ENCODE results near the gene CKAP2L.

Gene CKAP2L

GRCh38 chr2:112791693-112792230 lies 27.4 kb upstream of the CKAP2L start:
- no peak for ATAC-seq

GRCh38 chr2:112791019-112791418 lies 26.6 kb upstream of the CKAP2L start:
- ATAC-seq: no peak

- ATAC-seq: no peak
Observed at GRCh38 chr2:112790305-112790704, 25.9 kb upstream of the CKAP2L start.

- no peak for ATAC-seq
Observed at GRCh38 chr2:112789186-112789585, 24.8 kb upstream of the CKAP2L start.

- no peak for ATAC-seq
Observed at GRCh38 chr2:112788653-112789052, 24.2 kb upstream of the CKAP2L start.

GRCh38 chr2:112787729-112788393 lies 23.5 kb upstream of the CKAP2L start:
- no peak for ATAC-seq

GRCh38 chr2:112787294-112787693 lies 22.9 kb upstream of the CKAP2L start:
- ATAC-seq: no peak

- peak; percentile 82 to 83 for ATAC-seq
Observed at GRCh38 chr2:112784199-112785189, 20.1 kb upstream of the CKAP2L start, which contains the start of gene IL1A. TSS of gene IL1A (minus strand) at chr2:112784493. CDS start at chr2:112783770, 723 bp downstream.

- no peak for ATAC-seq
Observed at GRCh38 chr2:112783187-112783714, 18.8 kb upstream of the CKAP2L start.

- no peak for ATAC-seq
Observed at GRCh38 chr2:112782234-112782799, 17.9 kb upstream of the CKAP2L start.

- no peak for ATAC-seq
Observed at GRCh38 chr2:112779598-112779997, 15.2 kb upstream of the CKAP2L start.

GRCh38 chr2:112777036-112777435 lies 12.6 kb upstream of the CKAP2L start:
- ATAC-seq: no peak

- no peak for ATAC-seq
Observed at GRCh38 chr2:112776113-112776512, 11.7 kb upstream of the CKAP2L start.

- ATAC-seq: no peak
Observed at GRCh38 chr2:112774536-112775285, 10.3 kb upstream of the CKAP2L start.

GRCh38 chr2:112773556-112773955 lies 9.1 kb upstream of the CKAP2L start:
- ATAC-seq: no peak

GRCh38 chr2:112772911-112773475 lies 8.6 kb upstream of the CKAP2L start:
- no peak for ATAC-seq

GRCh38 chr2:112772322-112772721 lies 7.9 kb upstream of the CKAP2L start:
- ATAC-seq: no peak

- ATAC-seq: no peak
Observed at GRCh38 chr2:112768432-112768831, 4.0 kb upstream of the CKAP2L start.

GRCh38 chr2:112767693-112768330 lies 3.4 kb upstream of the CKAP2L start:
- peak in 1 of 2 donors; percentile 18 for ATAC-seq

- no peak for ATAC-seq
Observed at GRCh38 chr2:112765251-112765650, 842 bp upstream of the CKAP2L start.

- ATAC-seq: no peak
Observed at GRCh38 chr2:112762276-112762675, 2.1 kb downstream of the CKAP2L start.
